GM12891 (cell line): ENCODE measurements around the gene A4GNT. TPM values are rescaled to one million over a fixed set of nuclear protein-coding genes. Genes with fewer than 3 reads are reported as not detected.

Source experiments
- DNase-seq: peaks from one replicate; pipeline ENCODE4 v3.0.0; 2011; ENCODE audit warnings: low spot score; ENCODE audit not compliant: insufficient read length
- FAIRE-seq: peaks from 2 replicates; lab custom pipeline; 2011; peaks lifted over from hg19 to GRCh38; lab: Jason Lieb, UNC
- PAX5 ChIP-seq: IDR thresholded peaks from 2 replicates; pipeline ENCODE4 v1.6.1; 2011; ENCODE audit warnings: low read length, moderate library complexity, mild to moderate bottlenecking; ENCODE audit not compliant: insufficient read depth, severe bottlenecking
- POLR2A ChIP-seq: IDR thresholded peaks from 2 replicates; pipeline ENCODE4 v1.6.1; 2011; ENCODE audit warnings: low read depth, low read length, control low read depth
- POLR2AphosphoS5 ChIP-seq: IDR thresholded peaks from 2 replicates; pipeline ENCODE4 v1.6.1; 2011; ENCODE audit warnings: low read depth, low read length, control low read depth
- POU2F2 ChIP-seq: IDR thresholded peaks from 2 replicates; pipeline ENCODE4 v1.6.1; 2011; ENCODE audit warnings: low read depth, mild to moderate bottlenecking, control low read depth, low read length, moderate library complexity
- SPI1 ChIP-seq: IDR thresholded peaks from 2 replicates; pipeline ENCODE4 v1.6.1; 2011; ENCODE audit warnings: low read depth, low read length, control low read depth
- TAF1 ChIP-seq: IDR thresholded peaks from 2 replicates; pipeline ENCODE4 v1.6.1; 2011; ENCODE audit warnings: low read depth, low read length, control low read depth
- polyA plus RNA-seq: library from polyadenylated mRNA; unstranded; fragments of >200 nt; gene quantifications from one replicate; pipeline ENCODE4 v1.2.1, GENCODE V29; 2012; ENCODE audit warnings: low read depth, missing spikeins, inconsistent platforms; ENCODE audit not compliant: missing spikeins

A4GNT gene
- polyA plus RNA-seq: not detected

DNA sequence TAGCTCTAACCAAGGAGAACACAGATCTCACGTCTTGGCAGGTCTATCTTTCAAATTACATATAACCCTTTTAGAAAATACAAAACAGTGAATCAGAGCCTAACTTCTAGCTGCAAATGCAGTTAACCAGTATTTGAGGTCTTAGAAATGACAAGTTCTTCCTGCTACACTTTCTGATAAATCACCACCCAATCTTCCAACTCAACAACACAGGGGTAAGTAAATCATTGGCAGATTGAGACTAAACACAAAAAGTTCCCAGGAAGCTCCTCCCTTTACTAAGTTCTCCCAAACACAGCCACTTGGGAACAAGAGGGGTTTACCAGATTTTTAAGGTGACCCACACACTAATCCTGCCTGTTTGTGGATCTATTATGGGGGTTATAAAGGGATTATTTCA is at the start of gene A4GNT:
Gene A4GNT (minus strand): TSS at position 152 of the 400 bp plus-strand sequence. CDS start 1,134 bp downstream, outside the sequence.
- TF ChIP-seq POLR2A: no peak
- no peak for TF ChIP-seq PAX5
- TF ChIP-seq TAF1: no peak
- TF ChIP-seq SPI1: no peak
- TF ChIP-seq POU2F2: no peak
- TF ChIP-seq POLR2AphosphoS5: no peak
- FAIRE-seq (no peak), DNase-seq (no peak)

- FAIRE-seq (peak; percentile 81), DNase-seq (no peak)
- no peak for TF ChIP-seq TAF1
- no peak for TF ChIP-seq SPI1
- TF ChIP-seq POLR2AphosphoS5: no peak
- TF ChIP-seq POLR2A: no peak
- no peak for TF ChIP-seq POU2F2
- no peak for TF ChIP-seq PAX5
Measured at GRCh38 chr3:138180375-138181029, 48.3 kb upstream of the A4GNT start.

DNA sequence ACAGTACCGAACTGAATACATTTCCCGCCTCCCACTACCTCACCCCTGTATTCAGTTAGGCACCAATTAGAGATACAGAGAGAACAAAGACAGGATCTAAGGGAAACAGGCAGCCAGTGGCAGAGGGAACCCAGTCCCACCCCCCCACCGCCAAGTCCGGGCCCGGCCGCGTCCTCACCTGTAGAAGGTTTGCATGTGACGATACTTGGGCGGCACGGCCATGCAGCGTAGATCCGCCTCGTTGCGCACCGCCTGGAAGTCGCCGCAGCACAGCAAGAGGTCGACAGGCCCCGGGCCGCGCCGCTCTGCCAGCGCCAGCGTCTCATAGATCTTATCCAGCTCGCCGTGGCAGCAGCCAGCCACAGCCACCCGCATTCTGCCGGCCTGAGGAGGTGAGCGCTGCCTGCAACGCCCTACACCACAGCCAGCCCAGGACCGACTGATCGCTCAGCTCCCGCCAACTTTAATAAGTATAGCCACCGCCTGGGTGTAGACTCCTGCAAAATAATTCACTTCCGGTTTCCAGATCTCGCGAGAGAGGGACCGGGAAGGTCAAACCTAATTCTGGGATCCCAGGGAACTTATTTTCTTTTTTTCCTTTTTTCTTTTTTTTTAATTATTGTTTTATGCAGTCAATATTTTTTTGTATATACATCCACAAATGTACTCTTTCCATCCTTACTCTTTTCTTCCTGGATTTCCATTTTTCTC is 42.4 kb upstream of the A4GNT start, which contains the start of gene DBR1:
Gene DBR1 (minus strand): TSS at position 501 of the 711 bp plus-strand sequence. CDS start 126 bp downstream, at position 375.
- TF ChIP-seq TAF1 (peak; percentile 73; the same call in 1 of the 2 replicates), PAX5 (peak; percentile 62), POLR2A (peak; percentile 93), SPI1 (peak; percentile 65), POU2F2 (peak; percentile 67), POLR2AphosphoS5 (peak; percentile 86)
- peak; percentile 53 for DNase-seq
- peak; percentile 96 for FAIRE-seq

GRCh38 chr3:138173769-138174420 is 41.7 kb upstream of the A4GNT start:
- DNase-seq (no peak), FAIRE-seq (no peak)
- TF ChIP-seq POU2F2: no peak
- no peak for TF ChIP-seq PAX5
- no peak for TF ChIP-seq POLR2AphosphoS5
- no peak for TF ChIP-seq POLR2A
- TF ChIP-seq SPI1: no peak
- TF ChIP-seq TAF1: no peak

- TF ChIP-seq PAX5 (no peak), TAF1 (no peak), POLR2A (no peak), POLR2AphosphoS5 (no peak), SPI1 (no peak), POU2F2 (no peak)
- no peak for DNase-seq
- FAIRE-seq: no peak
Measured at GRCh38 chr3:138172625-138173024, 40.4 kb upstream of the A4GNT start.

DNA sequence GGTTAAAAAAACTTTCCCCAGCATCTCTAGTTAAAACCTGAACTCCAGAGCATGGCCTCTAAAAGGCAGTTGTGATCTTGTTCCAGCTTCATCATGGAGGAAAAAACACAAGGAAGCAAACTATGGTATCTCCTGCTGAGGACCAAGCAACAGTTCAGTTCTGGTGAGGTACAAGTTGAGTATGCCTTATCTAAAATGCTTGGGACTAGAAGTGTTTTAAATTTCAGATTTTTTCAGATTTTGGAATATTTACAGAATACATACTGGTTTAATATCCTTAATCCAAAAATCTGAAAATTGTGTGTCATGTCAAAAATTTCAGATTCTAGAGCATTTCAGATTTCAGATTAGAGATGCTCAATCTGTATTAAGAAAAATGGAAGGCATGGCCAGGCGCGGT is 32.9 kb upstream of the A4GNT start:
- no peak for FAIRE-seq
- DNase-seq: no peak
- TF ChIP-seq POLR2A: no peak
- TF ChIP-seq TAF1: no peak
- no peak for TF ChIP-seq SPI1
- TF ChIP-seq POLR2AphosphoS5: no peak
- TF ChIP-seq PAX5: no peak
- no peak for TF ChIP-seq POU2F2

DNA sequence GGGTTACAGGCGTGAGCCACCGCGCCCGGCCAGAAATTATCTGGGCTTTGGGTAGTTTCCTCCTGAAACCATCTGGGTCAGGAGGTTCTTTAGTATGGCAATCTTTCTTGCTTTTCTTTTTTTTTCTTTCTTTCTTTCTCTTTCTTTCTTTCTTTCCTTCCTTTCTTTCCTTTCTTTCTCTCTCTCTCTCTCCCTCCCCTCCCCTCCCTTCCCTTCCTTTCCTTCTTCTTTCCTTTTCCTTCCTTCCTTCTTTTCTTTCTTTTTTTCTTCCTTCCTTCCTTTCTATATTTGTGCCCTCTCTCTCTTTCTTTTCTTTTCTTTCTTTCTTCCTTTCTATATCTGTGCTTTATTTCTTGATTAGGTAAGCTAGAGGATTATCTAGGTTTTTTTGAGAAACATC is 25.6 kb upstream of the A4GNT start:
- no peak for FAIRE-seq

DNA sequence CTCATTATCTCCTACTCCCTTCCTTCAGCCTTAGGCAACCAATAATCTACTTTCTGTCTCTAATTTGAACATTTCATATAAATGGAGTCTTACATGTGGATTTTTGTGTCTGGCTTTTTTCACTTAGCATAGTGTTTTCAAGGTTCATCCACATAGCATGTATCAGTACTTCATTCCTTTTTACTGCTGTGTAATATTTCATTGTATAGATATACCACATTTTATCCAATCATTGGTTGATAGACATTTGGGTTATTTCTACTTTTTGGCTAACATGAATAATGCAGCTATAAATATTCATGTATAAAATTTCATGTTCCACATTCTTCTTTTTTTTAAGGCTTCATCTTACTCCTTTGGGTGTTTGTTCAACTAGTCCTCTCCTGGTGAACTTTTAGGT is 22.3 kb upstream of the A4GNT start:
- FAIRE-seq: no peak
- DNase-seq: no peak
- no peak for TF ChIP-seq SPI1
- TF ChIP-seq PAX5: no peak
- TF ChIP-seq TAF1: no peak
- TF ChIP-seq POLR2A: no peak
- no peak for TF ChIP-seq POLR2AphosphoS5
- no peak for TF ChIP-seq POU2F2

More for the DNA sequence above, 25.6 kb upstream of the A4GNT start:
- no peak for TF ChIP-seq SPI1
- TF ChIP-seq PAX5: no peak
- no peak for TF ChIP-seq POU2F2
- no peak for TF ChIP-seq POLR2A
- no peak for TF ChIP-seq TAF1
- TF ChIP-seq POLR2AphosphoS5: no peak
- no peak for DNase-seq
